ENCODE data around the gene FMO5. TPM values are rescaled to one million over a fixed set of nuclear protein-coding genes. Genes with fewer than 3 reads are reported as not detected.

The FMO5 gene
- total RNA-seq, 1 experiment from 2014 or later = 2.8 TPM

- H3K27me3 ChIP-seq (ENCODE audit: low read length) = no peaks in the 10 kb centered on the region
- ChIA-PET POLR2A (ENCODE audit: unreplicated experiment) (interaction anchor here (0.6 kb wide), 2 partner anchors 105 to 377 kb away, joined by 3 to 5 read pairs; no protein-coding TSS in a partner anchor), CTCF (no interaction called here)
- intact Hi-C loops (cut with micrococcal nuclease) = no loop called here
- ATAC-seq = no peak
- H3F3A ChIP-seq (ENCODE audit: low read length, unreplicated experiment) = peaks cover 12% of the 10 kb centered on the region
- H3K36me3 ChIP-seq (ENCODE audit: low read depth, low read length) = peaks cover 19% of the 10 kb centered on the region
- peak; percentile 53 for DNase-seq
- H3K4me2 ChIP-seq (ENCODE audit: low read length) = peak overlapping the region; percentile 90
- BruUV-seq (replicated peaks) = no TSS peak
- no peak overlapping the region for H3K9ac ChIP-seq (ENCODE audit: low read length)
- peaks cover 56% of the 10 kb centered on the region for H3K4me1 ChIP-seq (ENCODE audit: insufficient read depth, low read length)
- H3K4me3 ChIP-seq (ENCODE audit: low read length) = peak overlapping the region; percentile 86; the same call in 1 of the 2 replicates
- no peak overlapping the region for H2AFZ ChIP-seq (ENCODE audit: low read length)
- peak overlapping the region; percentile 78 for H3K27ac ChIP-seq (ENCODE audit: low read length)
- H3K9me3 ChIP-seq (ENCODE audit: low read length) = no peaks in the 10 kb centered on the region
- no peaks in the 10 kb centered on the region for H3K9me2 ChIP-seq (replicated peaks; ENCODE audit: low read length)
- no peak for TF ChIP-seq CTCF (conservative IDR thresholded peaks at IDR 0.05; ENCODE audit: low read depth, low read length)
- no peak for TF ChIP-seq EZH2 (IDR thresholded peaks at IDR 0.05; ENCODE audit: low read length, unreplicated experiment)
- TF ChIP-seq EZH2phosphoT487 (IDR thresholded peaks at IDR 0.05; ENCODE audit: borderline replicate concordance, low read length) = no peak
- no peaks in the 10 kb centered on the region for H4K20me1 ChIP-seq (ENCODE audit: low read length)
- peaks cover 84% of the 10 kb centered on the region for H3K79me2 ChIP-seq (ENCODE audit: low read length)
These were observed 56.5 kb downstream of the FMO5 start for GRCh38 chr1:147168626-147169058.

GRCh38 chr1:147167365-147167764, 57.8 kb downstream of the FMO5 start:
- ChIA-PET CTCF (interaction anchor here (0.7 kb wide), 1 partner anchor 75 kb away, joined by 4 read pairs; no protein-coding TSS in a partner anchor), POLR2A (ENCODE audit: unreplicated experiment) (interaction anchor here (0.6 kb wide), 1 partner anchor 1702 kb away, joined by 3 read pairs; no protein-coding TSS in a partner anchor)
- Histone ChIP-seq H3K4me3 (ENCODE audit: low read length) (peak overlapping the region; percentile 25; the same call in 1 of the 2 replicates), H3F3A (ENCODE audit: low read length, unreplicated experiment) (peaks cover 12% of the 10 kb centered on the region), H3K9ac (ENCODE audit: low read length) (no peak overlapping the region; the same call in 1 of the 2 replicates), H3K9me2 (replicated peaks; ENCODE audit: low read length) (no peaks in the 10 kb centered on the region), H3K4me1 (ENCODE audit: insufficient read depth, low read length) (peaks cover 63% of the 10 kb centered on the region), H2AFZ (ENCODE audit: low read length) (no peak overlapping the region), H3K36me3 (ENCODE audit: low read depth, low read length) (peaks cover 25% of the 10 kb centered on the region), H3K27ac (ENCODE audit: low read length) (peak overlapping the region; percentile 78), H3K79me2 (ENCODE audit: low read length) (peaks cover 91% of the 10 kb centered on the region), H3K27me3 (ENCODE audit: low read length) (no peaks in the 10 kb centered on the region), H3K9me3 (ENCODE audit: low read length) (no peaks in the 10 kb centered on the region), H3K4me2 (ENCODE audit: low read length) (peak overlapping the region; percentile 90), H4K20me1 (ENCODE audit: low read length) (no peaks in the 10 kb centered on the region)
- TF ChIP-seq CTCF (conservative IDR thresholded peaks at IDR 0.05; ENCODE audit: low read depth, low read length) (no peak), EZH2 (IDR thresholded peaks at IDR 0.05; ENCODE audit: low read length, unreplicated experiment) (no peak), EZH2phosphoT487 (IDR thresholded peaks at IDR 0.05; ENCODE audit: borderline replicate concordance, low read length) (no peak)
- peak; percentile 97 for DNase-seq
- intact Hi-C loops (cut with micrococcal nuclease) = no loop called here
- BruUV-seq (replicated peaks) = no TSS peak
- ATAC-seq = peak; percentile 72

- BruUV-seq (replicated peaks) = no TSS peak
- DNase-seq (no peak), ATAC-seq (no peak)
- H4K20me1 ChIP-seq (ENCODE audit: low read length) = no peaks in the 10 kb centered on the region
- H3K4me3 ChIP-seq (ENCODE audit: low read length) = no peak overlapping the region
- intact Hi-C loops (cut with micrococcal nuclease) = loop anchor here (2.0 kb wide), 1 partner anchor 34 kb away; no protein-coding TSS in a partner anchor
- no peaks in the 10 kb centered on the region for H3K9me2 ChIP-seq (replicated peaks; ENCODE audit: low read length)
- no peak overlapping the region for H3K9ac ChIP-seq (ENCODE audit: low read length)
- H2AFZ ChIP-seq (ENCODE audit: low read length) = no peak overlapping the region
- H3K27me3 ChIP-seq (ENCODE audit: low read length) = no peaks in the 10 kb centered on the region
- peak overlapping the region; percentile 54 for H3K27ac ChIP-seq (ENCODE audit: low read length)
- H3K9me3 ChIP-seq (ENCODE audit: low read length) = no peaks in the 10 kb centered on the region
- peaks cover 59% of the 10 kb centered on the region for H3K36me3 ChIP-seq (ENCODE audit: low read depth, low read length)
- ChIA-PET CTCF (no interaction called here), POLR2A (ENCODE audit: unreplicated experiment) (interaction anchor here (0.6 kb wide), 1 partner anchor 20 kb away, joined by 3 read pairs; no protein-coding TSS in a partner anchor)
- peaks cover 56% of the 10 kb centered on the region for H3K79me2 ChIP-seq (ENCODE audit: low read length)
- H3K4me1 ChIP-seq (ENCODE audit: insufficient read depth, low read length) = peaks cover 48% of the 10 kb centered on the region
- TF ChIP-seq EZH2 (IDR thresholded peaks at IDR 0.05; ENCODE audit: low read length, unreplicated experiment) (no peak), EZH2phosphoT487 (IDR thresholded peaks at IDR 0.05; ENCODE audit: borderline replicate concordance, low read length) (no peak), CTCF (conservative IDR thresholded peaks at IDR 0.05; ENCODE audit: low read depth, low read length) (no peak)
- H3K4me2 ChIP-seq (ENCODE audit: low read length) = peak overlapping the region; percentile 70; the same call in 1 of the 2 replicates
- peaks cover 11% of the 10 kb centered on the region for H3F3A ChIP-seq (ENCODE audit: low read length, unreplicated experiment)
These were observed 62.1 kb downstream of the FMO5 start for GRCh38 chr1:147163019-147163418.
